ENCODE results near the gene VPS13C. TPM values are rescaled to one million over a fixed set of nuclear protein-coding genes. Genes with fewer than 3 reads are reported as not detected.

VPS13C gene
- total and polyA plus RNA-seq, 2 donors (not counting 3 experiments of a cell fraction or from before 2014, with no cell fraction given) = 10.8 to 60.3 TPM

DNA sequence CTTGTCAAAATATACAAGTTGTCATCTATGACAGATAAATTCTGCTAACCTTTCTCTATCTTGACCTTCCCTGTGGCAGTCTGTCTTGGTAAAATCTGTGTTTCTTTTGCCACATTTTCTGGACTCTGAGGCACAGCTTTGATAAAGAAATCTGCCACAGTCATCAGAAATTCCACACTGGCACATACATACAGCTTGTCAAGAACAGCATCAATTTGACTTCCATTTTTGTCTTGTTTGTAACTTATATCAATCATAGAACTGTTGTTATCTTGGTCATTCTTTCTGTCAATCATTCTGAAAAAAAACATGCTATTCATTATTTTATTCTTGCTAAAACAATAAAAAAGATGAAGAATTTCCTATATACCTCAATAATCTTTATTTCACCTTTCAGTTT is 130.8 kb downstream of the VPS13C start:
- FAIRE-seq = no peak
- dilution Hi-C loops (cut with MboI; ENCODE audit: extremely low pct_ligation_motif_present, low sequenced_read_pairs) = no loop called here

More for the DNA sequence above, 130.8 kb downstream of the VPS13C start:
- no peaks in the 10 kb centered on the region for H3K9me3 ChIP-seq (replicated peaks; ENCODE audit: control insufficient read depth, insufficient read depth, low read length)
- no peak for DNase-seq (ENCODE audit: low read depth, low spot score)
- no TSS peak for BruUV-seq (replicated peaks)
- no peak overlapping the region for H3K4me3 ChIP-seq (replicated peaks in 1 of 3; ENCODE audit: insufficient read depth in 1 of 3, low read depth in 1 of 3, low read length in 3 of 3)
- TF ChIP-seq, protein P1, sequence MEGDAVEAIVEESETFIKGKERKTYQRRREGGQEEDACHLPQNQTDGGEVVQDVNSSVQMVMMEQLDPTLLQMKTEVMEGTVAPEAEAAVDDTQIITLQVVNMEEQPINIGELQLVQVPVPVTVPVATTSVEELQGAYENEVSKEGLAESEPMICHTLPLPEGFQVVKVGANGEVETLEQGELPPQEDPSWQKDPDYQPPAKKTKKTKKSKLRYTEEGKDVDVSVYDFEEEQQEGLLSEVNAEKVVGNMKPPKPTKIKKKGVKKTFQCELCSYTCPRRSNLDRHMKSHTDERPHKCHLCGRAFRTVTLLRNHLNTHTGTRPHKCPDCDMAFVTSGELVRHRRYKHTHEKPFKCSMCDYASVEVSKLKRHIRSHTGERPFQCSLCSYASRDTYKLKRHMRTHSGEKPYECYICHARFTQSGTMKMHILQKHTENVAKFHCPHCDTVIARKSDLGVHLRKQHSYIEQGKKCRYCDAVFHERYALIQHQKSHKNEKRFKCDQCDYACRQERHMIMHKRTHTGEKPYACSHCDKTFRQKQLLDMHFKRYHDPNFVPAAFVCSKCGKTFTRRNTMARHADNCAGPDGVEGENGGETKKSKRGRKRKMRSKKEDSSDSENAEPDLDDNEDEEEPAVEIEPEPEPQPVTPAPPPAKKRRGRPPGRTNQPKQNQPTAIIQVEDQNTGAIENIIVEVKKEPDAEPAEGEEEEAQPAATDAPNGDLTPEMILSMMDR (IDR thresholded peaks at IDR 0.05; ENCODE audit: extremely low read depth in 1 of 2, insufficient read depth in 1 of 2, low read depth in 1 of 2, low read length in 2 of 2) = no peak
- TF ChIP-seq FOS (IDR thresholded peaks at IDR 0.05; ENCODE audit: borderline replicate concordance, insufficient read depth, low read length) (no peak), EZH2 (IDR thresholded peaks at IDR 0.05; ENCODE audit: borderline replicate concordance, low read depth, low read length, severe bottlenecking) (no peak), POLR2A (IDR thresholded peaks at IDR 0.05; ENCODE audit: low read depth, low read length) (no peak), MYC (IDR thresholded peaks at IDR 0.05; ENCODE audit: low read depth, low read length) (no peak), POLR2AphosphoS5 (IDR thresholded peaks at IDR 0.05; ENCODE audit: insufficient read depth, low read depth, low read length) (no peak), JUN (IDR thresholded peaks at IDR 0.05; ENCODE audit: borderline replicate concordance, insufficient read depth, insufficient read length, low read depth) (no peak), GATA2 (IDR thresholded peaks at IDR 0.05; ENCODE audit: insufficient read depth, insufficient read length, low read depth, low read length) (no peak)
- TF ChIP-seq, protein P2, sequence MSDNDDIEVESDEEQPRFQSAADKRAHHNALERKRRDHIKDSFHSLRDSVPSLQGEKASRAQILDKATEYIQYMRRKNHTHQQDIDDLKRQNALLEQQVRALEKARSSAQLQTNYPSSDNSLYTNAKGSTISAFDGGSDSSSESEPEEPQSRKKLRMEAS (IDR thresholded peaks at IDR 0.05; ENCODE audit: insufficient read depth, insufficient read length) = no peak
- no peak overlapping the region for H3K9ac ChIP-seq (replicated peaks; ENCODE audit: extremely low read depth, insufficient read depth, low read length)
- no peaks in the 10 kb centered on the region for H3K79me2 ChIP-seq (ENCODE audit: control insufficient read depth, insufficient read depth, low read length)
- peaks cover 2% of the 10 kb centered on the region for H3K9me1 ChIP-seq (replicated peaks; ENCODE audit: control insufficient read depth, extremely low read depth, insufficient read depth, low read length)
- intact Hi-C loops (cut with micrococcal nuclease) = no loop called here
- H3K36me3 ChIP-seq (ENCODE audit: control insufficient read depth in 2 of 2, extremely low read depth in 1 of 2, insufficient read depth in 2 of 2, low read length in 2 of 2) = peaks cover 0 to 9% of the 10 kb centered on the region in 2 experiments
- H3K4me1 ChIP-seq (ENCODE audit: control insufficient read depth, extremely low read depth, insufficient read depth, low read length) = no peaks in the 10 kb centered on the region
- ChIA-PET CTCF (no interaction called here), POLR2A (no interaction called here)
- no peak overlapping the region for H3K27ac ChIP-seq (ENCODE audit: insufficient read depth, low read depth, low read length)
- H3K4me2 ChIP-seq (ENCODE audit: insufficient read depth, low read length) = no peak overlapping the region
- H2AFZ ChIP-seq (ENCODE audit: low read depth, low read length) = no peak overlapping the region
- H3K27me3 ChIP-seq (ENCODE audit: control insufficient read depth in 2 of 2, insufficient read depth in 2 of 2, low read length in 2 of 2) = no peaks in the 10 kb centered on the region
- no peaks in the 10 kb centered on the region for H4K20me1 ChIP-seq (replicated peaks; ENCODE audit: control insufficient read depth, extremely low read depth, insufficient read depth, low read length)

All from endothelial cell of umbilical vein (primary cell).